NCI-H187 treated with DMSO at 0.1 percent for 48 hours (cell line): ENCODE results near the gene IRF2BPL.
A peak's percentile ranks its signal among the peaks of the same experiment; 100 is the strongest.

Source experiments
- DNase-seq: peaks from one replicate; lab custom pipeline; 2025; lab: John Stamatoyannopoulos, UW

IRF2BPL gene

DNA sequence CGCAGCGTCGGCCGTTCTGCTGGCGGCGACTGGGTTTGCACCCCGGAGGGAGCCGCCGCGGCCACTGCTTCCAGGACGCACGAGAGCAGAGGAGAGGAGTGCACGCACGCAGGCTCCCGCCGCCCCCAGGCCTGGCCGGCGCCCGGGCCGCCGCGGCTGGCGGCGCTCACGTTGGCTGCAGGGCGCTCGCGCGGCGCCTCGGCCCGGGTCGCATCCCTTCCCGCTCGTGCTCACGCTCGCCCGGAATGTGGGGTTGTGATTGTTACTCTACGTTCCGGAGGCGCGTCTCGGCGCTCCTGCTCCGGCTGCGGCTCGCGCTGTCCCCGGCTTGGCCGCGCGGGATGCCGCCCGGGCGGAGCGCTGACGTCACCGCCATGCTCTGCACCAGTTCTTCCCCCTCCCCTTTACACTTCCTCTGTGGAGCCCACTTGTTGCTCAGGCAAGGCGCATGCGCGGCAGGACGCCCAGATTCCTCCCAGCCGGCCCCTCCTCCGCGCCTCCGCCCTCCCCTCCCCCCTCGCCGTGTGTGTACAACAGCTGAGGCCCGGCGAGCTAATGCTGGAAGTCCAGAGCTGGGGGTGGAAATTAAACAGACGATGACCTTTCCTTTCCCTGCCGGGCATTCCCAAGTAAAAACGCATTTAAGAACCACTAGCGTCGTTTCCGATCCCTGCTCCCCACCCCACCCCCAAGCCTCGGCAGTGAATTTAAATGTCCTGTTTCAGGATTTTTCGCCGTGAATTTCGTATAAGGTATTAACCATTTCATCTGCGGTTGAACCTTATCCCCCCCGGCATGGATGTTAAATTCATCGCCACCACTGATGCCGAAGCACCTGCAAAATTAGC is at the start of gene IRF2BPL:
TSS of gene IRF2BPL (minus strand) at position 325 of the 848 bp plus-strand sequence. CDS start 916 bp downstream, outside the sequence.
- DNase-seq: peak; percentile 95

DNA sequence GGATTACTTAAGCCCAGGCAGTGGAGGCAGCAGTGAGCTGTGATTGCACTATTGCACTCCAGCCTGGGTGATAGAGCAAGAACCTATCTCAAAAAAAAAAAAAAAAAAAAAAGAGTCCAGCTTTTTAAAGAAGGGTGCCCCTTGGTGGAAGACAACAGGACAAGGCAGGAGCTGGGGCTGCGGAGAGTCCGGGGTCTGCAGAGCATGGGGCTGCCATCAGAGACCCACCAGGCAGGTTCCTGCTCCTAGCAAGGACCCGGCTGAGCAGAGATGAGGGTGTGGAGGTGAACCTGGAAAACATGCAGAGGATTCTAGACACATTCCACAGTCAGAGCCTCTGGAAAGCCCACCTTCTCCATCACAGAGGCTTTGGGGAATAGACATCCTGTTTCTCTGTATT is 48.5 kb upstream of the IRF2BPL start:
- DNase-seq: no peak

DNA sequence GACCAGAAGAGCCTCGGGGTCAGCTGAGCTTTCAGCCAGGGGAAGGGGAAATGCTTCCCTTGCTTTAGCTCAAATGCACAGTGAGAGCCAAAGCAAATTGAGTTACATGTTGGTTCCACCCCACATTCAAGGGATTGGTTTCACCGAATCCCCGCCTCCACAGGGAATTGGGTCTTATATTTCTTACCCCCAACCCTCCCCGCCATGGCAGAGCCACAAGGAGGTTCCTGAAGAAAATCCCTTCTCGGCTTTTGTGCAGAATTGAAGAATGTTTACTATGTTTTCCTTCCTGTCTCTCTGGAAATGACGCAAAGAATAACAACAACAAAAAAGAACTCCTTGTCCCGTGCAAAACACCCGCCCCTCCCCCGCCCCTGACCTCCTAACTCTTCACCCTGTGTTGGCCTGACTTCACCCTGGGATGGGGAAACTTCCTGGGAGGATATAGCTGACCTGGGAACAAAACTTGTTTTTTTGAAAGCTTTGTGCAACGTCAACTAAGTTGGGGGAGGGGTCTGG is 47.7 kb upstream of the IRF2BPL start:
- no peak for DNase-seq

DNA sequence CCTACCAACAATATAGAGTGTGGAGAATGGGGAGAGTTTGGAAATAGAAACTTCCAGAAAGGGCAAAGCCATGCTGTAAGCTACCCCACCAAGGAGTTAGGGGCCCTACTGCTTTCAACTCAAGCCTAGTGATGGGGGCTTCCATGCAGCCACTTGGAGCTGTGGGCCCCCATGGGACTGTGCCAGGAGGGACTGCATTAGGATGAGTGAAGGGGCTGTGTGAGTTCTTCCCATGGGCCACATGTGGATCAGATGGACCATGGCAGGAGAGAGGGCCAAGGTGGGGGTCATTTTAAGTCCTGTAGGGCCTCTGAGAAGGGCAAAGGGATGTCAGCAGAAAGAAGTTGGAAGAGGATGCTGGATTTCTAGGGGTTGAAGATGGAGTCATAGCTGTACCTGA is 46.5 kb upstream of the IRF2BPL start:
- DNase-seq: no peak

DNA sequence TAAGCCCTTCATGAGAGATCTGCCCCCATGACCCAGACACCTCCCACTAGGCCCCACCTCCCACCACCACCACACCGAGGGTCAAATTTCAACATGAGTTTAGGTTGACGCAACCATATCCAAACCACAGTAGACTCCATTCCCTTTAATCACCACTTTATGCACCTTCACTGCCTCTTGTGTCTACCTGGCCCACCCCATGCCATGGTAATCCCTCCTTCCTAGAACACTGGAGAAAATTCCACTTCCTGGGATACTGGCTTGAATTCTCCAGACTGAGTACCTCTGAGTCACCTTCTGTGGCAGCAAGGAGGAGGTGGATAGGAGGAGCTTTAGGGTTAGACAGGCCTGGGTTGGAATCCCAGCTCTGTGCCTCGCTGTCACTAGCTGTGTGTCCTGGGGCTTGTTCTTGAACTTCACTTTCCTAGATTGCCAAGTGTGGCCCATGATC is 43.5 kb upstream of the IRF2BPL start:
- no peak for DNase-seq

DNA sequence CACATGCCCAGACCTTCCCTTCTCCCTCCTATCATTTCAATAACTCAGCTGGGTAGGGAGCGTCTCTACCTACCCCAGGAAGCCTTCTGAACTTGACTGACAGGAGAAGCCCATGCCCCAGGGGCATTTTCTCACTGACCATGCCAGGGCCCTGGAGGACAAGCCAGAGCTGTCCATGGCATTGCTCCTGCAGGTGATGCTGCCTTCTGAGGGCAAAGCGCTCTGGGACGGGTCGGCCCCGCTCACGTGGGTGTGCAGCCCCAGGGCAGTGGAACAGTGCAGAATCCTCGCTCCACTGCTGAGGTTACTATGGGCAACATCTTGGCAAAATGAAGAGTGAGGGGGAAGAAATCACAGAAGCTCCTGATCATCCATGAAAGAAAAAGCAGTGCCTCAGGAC is 41.0 kb upstream of the IRF2BPL start:
- DNase-seq: no peak

DNA sequence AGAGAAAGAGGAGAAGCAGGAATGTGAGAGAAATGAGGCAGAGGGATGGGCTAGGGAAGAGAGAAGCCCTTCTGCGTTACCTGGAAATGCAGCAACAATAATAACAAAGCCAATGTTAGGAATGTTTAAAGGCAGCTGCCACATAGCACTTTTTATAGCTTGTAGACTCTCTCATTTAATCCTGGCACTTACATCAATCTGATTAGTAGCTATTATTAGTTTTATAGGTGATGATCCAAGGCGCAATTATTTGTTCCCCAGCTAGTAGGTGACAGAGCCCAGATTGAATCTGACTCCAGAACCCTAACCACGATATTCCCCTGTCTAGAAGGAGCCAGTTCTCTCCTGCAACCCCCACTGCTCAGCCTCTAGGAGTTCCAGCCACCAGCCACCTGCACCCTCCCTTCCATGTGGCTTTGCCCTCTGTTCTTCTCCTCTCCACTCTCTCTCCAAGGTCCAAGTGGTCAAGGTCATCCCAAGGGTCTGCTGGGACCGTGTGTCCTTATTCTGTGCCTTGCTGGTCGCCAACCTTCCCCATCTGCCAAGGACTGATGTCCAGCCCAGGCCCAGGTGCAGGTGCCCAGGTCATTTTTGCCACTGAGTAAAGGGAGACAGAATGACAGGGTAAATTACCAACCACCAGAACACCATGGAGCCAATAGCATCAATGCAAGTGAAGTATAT is 40.2 kb upstream of the IRF2BPL start:
- DNase-seq: no peak

DNA sequence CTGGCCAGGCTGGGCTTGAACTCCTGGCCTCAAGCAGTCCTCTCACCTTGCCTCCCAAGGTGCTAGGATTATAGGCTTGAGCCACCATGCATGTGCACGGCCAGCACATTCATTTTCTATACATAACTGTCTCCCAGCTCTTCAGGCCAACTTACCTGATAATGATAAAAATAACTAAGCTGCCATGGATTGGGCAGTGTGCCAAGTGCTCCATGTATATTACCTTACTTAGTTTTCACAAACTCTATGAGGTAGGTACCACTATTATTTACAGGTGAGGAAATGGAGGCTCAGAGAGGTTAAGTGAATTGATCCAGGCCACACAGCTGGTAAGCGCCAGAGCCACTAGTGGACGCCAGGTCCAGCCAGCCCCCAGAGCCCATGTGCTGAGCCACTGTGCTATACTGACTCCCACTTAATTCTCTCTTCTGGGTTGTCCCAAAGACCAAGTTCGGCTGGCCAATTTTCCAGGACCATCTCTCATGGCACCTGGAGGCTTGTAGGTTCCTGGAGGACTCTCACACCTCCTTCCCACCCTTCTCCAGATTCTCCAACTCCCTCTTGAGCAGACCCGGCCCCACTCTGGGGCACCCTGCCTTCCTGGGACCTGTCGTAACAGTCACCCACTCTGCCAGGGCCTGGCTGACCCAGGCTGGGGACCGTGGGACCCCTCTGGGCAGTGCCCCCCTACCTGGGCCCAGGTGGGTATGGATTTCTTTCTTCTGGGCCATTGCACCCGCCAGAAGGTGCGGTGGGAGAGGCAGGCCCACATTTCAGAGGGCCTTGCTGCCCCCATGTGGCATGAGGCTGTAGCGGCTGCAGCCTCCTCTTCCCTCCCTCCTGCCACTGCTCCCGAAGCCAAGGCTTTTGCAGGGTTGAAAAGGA is 39.4 kb upstream of the IRF2BPL start:
- DNase-seq: peak; percentile 58

DNA sequence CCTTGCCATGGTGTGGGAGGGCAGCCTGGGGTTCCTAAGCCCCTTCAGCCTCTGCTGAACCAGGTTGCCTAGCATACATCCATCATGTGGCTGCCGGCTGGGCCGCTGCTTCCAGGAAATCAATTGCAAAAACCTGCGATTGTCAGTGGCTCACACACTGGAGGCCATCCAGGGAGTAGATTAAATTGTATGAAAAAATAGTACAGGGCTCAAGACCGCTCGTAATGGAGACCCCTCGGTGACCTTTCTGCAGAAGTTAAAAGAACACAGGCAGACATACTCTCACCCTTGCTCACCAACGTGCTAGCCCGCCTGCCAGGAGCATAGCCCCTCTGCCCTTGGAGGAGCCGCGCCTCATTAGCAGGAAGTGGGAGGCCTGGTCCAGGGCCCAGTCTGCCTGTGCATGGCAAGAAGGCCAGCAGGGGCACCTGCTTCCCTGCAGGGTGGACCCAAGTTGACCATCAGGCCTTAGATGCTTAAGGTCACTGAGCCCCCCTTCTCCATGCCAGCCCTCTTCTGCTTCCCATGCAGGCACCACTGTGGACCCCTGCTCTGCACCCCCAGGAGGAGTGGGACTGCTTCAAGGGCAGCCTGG is 38.2 kb upstream of the IRF2BPL start:
- no peak for DNase-seq

DNA sequence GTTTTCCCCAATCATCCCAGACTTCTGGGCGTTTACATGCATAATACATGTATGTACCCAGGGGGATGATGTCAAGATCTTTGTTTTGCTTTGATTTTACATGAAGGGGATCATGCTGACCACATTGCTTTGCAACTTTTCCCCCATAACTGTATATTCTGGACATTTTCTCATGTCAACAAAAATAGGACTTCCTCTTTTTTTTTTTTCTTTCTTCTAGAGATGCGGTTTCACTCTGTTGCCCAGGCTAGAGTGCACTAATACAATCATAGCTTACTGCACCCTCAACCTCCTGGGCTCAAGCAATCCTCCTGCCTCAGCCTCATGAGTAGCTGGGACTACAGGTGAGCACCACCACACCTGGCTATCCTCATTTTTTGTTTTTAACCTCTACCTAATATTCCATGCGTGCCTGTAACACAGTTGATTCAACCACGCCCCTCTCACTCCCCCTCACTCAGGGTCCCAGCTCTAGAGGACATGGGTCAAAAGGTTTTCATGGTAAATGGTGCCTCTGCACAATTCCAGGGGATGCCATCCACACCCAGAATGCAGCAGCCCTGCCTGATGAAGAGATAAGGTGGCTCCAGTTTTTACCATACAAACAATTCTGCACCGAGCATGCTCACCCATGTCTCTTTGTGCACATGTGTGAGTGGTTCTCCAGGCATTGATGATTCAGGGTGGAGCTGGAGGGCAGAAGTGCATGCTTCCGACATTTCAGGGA is 37.5 kb upstream of the IRF2BPL start:
- no peak for DNase-seq

DNA sequence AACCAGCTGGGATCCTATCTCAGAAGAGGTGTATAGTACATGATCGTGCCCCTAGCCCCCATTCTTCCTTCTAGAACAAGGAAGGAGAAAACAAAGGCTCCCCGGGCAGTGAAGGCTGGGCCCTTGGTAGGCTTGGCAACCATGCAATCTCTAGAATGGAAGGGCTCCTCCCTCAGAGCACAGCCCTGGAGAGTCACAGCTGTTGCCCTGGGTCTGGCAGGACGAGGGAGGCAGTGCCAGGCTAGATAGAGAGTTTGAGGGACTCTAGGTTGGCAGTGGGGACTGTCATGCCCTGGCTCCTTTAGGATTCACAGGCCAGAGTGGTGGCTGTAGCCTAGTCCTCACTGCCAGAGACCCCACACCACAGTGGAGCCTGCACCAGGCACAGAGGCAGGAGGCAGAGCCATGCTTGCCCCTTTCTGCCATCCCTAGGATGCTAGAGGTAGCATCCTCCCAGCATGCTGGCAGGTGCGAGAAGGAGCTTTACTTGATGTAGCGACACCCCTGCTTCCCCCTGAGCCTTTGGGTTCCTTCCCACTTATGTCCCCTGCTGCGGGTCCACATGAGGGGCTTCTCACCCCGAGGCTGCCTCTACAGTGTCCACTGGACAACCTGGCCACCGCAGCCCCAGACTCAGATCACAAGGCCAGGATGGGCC is 36.1 kb upstream of the IRF2BPL start:
- DNase-seq: no peak

DNA sequence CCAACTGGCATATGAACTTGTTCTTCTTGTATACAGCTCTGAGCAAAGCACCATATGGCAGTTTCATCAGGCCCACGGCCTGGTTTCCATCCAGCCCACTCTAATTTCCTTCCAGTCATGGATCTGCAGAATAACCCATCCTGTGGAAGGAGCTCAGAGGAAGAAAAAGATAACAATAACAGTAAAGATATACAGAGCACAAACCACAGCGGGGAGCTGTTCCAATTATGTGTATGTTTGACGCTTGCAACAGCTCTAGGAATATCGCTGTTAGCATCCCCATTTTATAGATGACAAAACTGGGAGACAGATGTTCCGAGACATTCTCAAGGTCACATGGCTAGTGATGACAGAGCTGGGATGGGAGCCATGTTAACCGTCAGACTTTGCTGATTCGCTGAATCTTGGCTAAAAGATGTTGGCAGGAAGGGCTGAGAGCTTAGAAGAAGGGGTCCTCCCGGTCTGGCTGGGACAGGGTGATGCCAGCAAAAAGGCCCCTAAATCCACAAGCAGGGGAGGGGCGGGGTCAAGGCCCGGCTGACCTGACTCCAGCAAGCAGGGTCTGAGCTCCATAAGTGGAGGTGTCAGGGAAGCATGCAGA is 35.2 kb upstream of the IRF2BPL start:
- DNase-seq: no peak

DNA sequence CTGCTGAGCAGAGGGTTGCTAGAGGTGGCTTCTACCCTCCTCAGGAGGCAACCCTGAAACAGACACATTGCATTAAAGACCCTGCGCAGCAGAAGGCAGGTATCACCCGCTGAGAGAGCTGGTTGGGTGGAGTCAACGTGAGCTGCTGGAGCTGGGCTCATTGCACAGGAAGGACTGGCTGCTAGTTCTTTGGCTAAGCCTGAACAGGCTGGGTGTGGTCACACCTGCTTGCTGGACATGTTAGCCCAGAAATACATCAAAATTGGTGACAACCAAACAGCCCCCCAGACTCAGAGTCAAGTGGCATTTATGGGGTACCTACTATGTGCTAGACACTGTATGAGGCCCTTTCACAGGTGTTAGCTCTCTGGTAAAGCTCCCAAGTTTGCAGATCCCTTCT is 33.8 kb upstream of the IRF2BPL start:
- no peak for DNase-seq

DNA sequence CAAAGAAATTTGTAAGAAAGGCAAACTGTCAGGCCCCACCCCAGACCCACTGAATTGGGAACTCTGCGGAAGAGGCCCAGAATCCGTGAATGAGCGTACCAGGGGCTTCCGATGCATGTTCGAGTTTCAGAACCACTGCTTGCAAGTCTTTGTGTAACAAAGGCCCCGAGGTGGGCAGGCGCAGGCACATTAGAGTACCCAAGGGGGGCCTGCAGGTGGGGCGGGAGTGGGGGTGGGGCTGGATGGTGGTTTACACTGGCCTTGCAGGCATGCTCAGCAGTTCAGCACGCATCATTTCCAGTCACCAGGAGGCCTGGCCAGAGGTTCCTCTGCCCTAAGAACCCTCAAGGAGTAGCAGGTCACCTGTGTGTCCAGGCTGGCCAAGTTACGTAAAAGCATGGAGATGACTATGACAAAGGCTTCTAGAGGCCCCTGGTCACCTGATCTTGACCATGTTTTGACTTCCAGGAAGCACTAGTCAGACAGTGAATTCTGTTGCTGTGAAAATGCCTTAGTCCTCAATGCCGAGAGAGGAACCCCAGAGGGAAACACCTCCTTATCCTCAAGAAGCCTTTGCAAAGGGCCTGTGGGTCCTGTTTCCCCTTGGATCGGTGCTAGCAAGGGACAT is 33.2 kb upstream of the IRF2BPL start:
- DNase-seq: no peak

DNA sequence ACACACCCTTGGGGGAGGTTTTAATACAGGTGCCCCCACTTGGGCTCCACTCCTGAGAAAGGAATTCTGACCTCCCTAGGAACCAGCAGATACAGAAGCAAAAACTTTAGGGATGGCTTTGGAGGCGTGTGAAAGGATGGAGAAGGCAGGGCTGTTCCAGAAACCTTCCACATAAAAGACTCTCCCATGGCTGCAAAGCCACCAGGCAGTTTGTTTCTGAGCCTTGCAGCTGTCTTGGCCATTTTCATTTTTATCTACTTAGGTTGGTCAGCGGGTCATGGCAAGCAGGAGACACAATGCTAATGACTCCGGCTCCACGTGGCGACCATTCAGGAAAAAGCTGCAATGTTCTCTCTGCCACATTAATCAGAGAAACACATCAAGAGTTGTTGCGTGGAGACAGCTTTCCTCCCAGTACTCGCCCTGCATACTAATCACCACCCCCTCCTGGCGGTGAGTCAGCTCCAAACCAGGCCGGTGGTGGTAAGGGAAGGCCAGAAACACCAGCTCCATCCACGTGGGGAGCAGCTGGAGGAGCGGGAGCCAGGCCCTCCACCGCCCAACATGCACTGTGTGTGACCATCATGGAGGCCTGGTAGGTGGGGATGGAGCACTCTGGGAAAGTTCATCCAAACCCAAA is 30.9 kb upstream of the IRF2BPL start:
- DNase-seq: no peak

DNA sequence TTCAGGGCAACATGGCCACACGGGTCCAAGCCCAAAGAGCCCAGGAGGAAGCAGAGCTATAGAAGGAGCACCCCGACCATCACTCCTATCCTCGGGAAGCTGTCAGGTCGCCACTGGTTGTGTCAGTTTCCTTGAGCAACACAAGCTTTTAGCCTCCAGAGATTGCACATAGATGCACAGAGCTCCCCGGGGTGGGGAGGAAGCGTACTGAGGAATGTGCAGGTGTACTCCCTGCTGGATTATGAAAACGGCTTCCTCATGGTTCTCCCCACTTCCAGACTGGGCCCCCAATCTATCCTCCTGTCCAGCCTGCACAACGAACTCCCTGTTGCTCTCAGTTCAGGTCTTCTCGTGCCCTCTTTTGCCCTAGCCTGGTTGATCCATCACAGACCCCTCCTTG is 30.3 kb upstream of the IRF2BPL start:
- no peak for DNase-seq

DNA sequence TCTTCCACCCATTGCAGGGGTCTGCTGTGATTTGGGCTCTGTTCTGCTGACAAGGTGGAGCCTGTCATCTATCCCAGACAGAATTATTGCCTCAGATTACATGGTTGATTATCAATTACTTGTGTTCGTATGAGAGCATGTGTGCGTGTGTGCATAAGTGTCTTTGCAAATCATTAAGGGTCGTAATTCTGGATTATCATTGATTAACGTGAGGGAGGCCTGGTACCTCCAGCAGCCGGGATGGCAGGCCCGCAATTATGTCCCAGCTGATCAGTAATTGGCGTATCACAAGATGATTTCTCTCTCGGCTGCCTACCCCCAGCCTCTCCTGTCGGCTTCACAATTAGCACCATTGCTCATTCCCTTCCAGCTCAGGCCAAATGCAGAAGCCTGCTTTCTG is 29.6 kb upstream of the IRF2BPL start:
- DNase-seq: no peak

DNA sequence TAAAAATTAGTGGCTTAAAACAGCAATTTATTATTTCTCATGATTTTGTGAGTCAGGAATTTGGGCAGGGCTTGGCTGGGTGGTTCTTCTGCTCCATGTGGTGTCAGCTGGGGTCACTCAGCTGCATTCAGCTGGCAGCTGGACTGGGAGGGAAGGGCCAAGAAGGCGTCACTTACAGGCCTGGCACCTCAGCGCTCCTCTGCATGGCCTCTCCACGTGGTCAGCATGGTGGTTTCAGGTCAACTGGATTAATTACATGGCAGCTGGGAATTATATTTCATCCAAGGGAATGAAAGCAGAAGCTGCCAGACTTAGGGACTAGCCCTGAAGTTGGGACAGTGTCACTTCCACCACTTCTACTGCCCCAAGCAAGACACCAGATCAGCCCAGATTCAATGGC is 27.5 kb upstream of the IRF2BPL start:
- no peak for DNase-seq

DNA sequence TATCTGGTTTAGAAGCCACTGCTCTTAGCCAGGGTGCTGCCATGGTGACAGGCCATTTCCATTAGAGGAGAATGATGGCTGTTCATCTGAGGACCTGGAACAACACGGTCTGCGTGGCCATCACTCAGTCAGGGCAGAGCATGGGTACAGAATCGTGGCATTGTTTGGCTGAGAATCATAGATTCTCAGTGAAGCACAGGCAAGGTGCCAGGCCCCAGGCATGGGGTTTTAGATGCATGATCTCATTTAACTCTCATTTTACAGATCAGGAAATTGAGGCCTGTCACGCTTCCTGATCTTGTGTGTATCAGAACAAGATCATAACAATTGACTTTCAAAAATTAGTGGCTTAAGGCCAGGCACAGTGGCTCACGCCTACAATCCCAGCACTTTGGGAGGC is 26.8 kb upstream of the IRF2BPL start:
- no peak for DNase-seq
